Effector memory CD8-positive, alpha-beta T cell (primary cell): ENCODE measurements around the gene ETAA1.

Experiments
- ATAC-seq: fragments of 150-1000 bp; cut with Tn5 transposase; replicated peaks from 2 replicates; pipeline ENCODE4 v1.10.0; 2021; ENCODE audit warnings: mild to moderate bottlenecking, moderate library complexity
- DNase-seq, 3 experiments: peaks; one replicate each; pipeline ENCODE4 v3.0.0; 2021
- H3K27ac Mint-ChIP-seq, 2 donors: one replicate each; pipeline ENCODE4 v1.8.0; 2022; ENCODE audit warnings: mild to moderate bottlenecking in 2 of 2, mixed read lengths in 2 of 2, moderate library complexity in 2 of 2
- H3K27me3 Mint-ChIP-seq, 2 donors: one replicate each; pipeline ENCODE4 v1.8.0; 2022; ENCODE audit warnings: mixed read lengths in 2 of 2
- H3K36me3 Mint-ChIP-seq: one replicate; pipeline ENCODE4 v1.8.0; 2022; ENCODE audit warnings: mild to moderate bottlenecking, moderate library complexity, mixed read lengths; ENCODE audit not compliant: insufficient read depth
- H3K4me1 Mint-ChIP-seq, 2 donors: one replicate each; pipeline ENCODE4 v1.8.0; 2022; ENCODE audit warnings: low read depth in 2 of 2, mixed read lengths in 2 of 2
- H3K4me3 Mint-ChIP-seq, 2 donors: one replicate each; pipeline ENCODE4 v1.8.0; 2022; ENCODE audit warnings: mild to moderate bottlenecking in 2 of 2, mixed read lengths in 2 of 2, moderate library complexity in 2 of 2
- H3K9me3 Mint-ChIP-seq, 2 donors: one replicate each; pipeline ENCODE4 v1.8.0; 2022; ENCODE audit warnings: mixed read lengths in 2 of 2

ETAA1 gene

GRCh38 chr2:67399831-67400489 lies 2.8 kb downstream of the ETAA1 start:
- ATAC-seq (no peak), DNase-seq (no peak)
- Mint-ChIP-seq H3K4me3 (no peak overlapping the region), H3K9me3 (no peaks in the 10 kb centered on the region), H3K27ac (no peak overlapping the region), H3K27me3 (no peaks in the 10 kb centered on the region), H3K4me1 (peaks cover 10 to 18% of the 10 kb centered on the region in 2 donors), H3K36me3 (peaks cover 40% of the 10 kb centered on the region)

- Mint-ChIP-seq H3K4me1 (peaks cover 12 to 21% of the 10 kb centered on the region in 2 donors), H3K4me3 (no peak overlapping the region), H3K27ac (peak overlapping the region in 1 of 2 donors; percentile 8), H3K27me3 (no peaks in the 10 kb centered on the region), H3K36me3 (peaks cover 48% of the 10 kb centered on the region), H3K9me3 (no peaks in the 10 kb centered on the region)
- DNase-seq (no peak), ATAC-seq (no peak)
Measured at GRCh38 chr2:67400560-67401485, 3.7 kb downstream of the ETAA1 start.

GRCh38 chr2:67408346-67408745 lies 11.2 kb downstream of the ETAA1 start:
- Mint-ChIP-seq H3K27me3 (no peaks in the 10 kb centered on the region), H3K27ac (no peak overlapping the region), H3K4me1 (peaks cover 5 to 8% of the 10 kb centered on the region in 2 donors), H3K4me3 (no peak overlapping the region), H3K9me3 (no peaks in the 10 kb centered on the region), H3K36me3 (peaks cover 36% of the 10 kb centered on the region)
- DNase-seq (no peak), ATAC-seq (no peak)

- Mint-ChIP-seq H3K27ac (no peak overlapping the region), H3K9me3 (no peaks in the 10 kb centered on the region), H3K27me3 (no peaks in the 10 kb centered on the region), H3K4me1 (no peaks in the 10 kb centered on the region), H3K36me3 (peaks cover 13% of the 10 kb centered on the region), H3K4me3 (no peak overlapping the region)
- DNase-seq (no peak), ATAC-seq (no peak)
Measured at GRCh38 chr2:67412424-67412823, 15.3 kb downstream of the ETAA1 start.

- Mint-ChIP-seq H3K27ac (no peak overlapping the region), H3K4me1 (no peaks in the 10 kb centered on the region), H3K27me3 (no peaks in the 10 kb centered on the region), H3K4me3 (no peak overlapping the region), H3K36me3 (peaks cover 9% of the 10 kb centered on the region), H3K9me3 (no peaks in the 10 kb centered on the region)
- ATAC-seq (no peak), DNase-seq (no peak)
Measured at GRCh38 chr2:67414867-67415266, 17.7 kb downstream of the ETAA1 start.

GRCh38 chr2:67416136-67416535 lies 19.0 kb downstream of the ETAA1 start:
- Mint-ChIP-seq H3K27ac (no peak overlapping the region), H3K4me1 (no peaks in the 10 kb centered on the region), H3K36me3 (no peaks in the 10 kb centered on the region), H3K4me3 (no peak overlapping the region), H3K9me3 (no peaks in the 10 kb centered on the region), H3K27me3 (no peaks in the 10 kb centered on the region)
- ATAC-seq (no peak), DNase-seq (no peak)

GRCh38 chr2:67423489-67423888 lies 26.4 kb downstream of the ETAA1 start:
- H3K4me3 Mint-ChIP-seq, result no peak overlapping the region
- peaks cover 5 to 9% of the 10 kb centered on the region in 2 donors for H3K27me3 Mint-ChIP-seq
- no peak overlapping the region for H3K27ac Mint-ChIP-seq
- H3K36me3 Mint-ChIP-seq, result no peaks in the 10 kb centered on the region
- ATAC-seq (no peak), DNase-seq (no peak)
- H3K4me1 Mint-ChIP-seq, result no peaks in the 10 kb centered on the region
- H3K9me3 Mint-ChIP-seq, result peaks cover 0 to 3% of the 10 kb centered on the region in 2 donors

GRCh38 chr2:67436221-67436620 lies 39.1 kb downstream of the ETAA1 start:
- DNase-seq, result no peak

GRCh38 chr2:67437114-67437513 lies 40.0 kb downstream of the ETAA1 start:
- Mint-ChIP-seq H3K36me3 (no peaks in the 10 kb centered on the region), H3K9me3 (peaks cover 0 to 1% of the 10 kb centered on the region in 2 donors), H3K27ac (no peak overlapping the region), H3K27me3 (peaks cover 29 to 46% of the 10 kb centered on the region in 2 donors), H3K4me3 (no peak overlapping the region), H3K4me1 (no peaks in the 10 kb centered on the region)
- no peak for ATAC-seq
- DNase-seq, result no peak

More at GRCh38 chr2:67436221-67436620, 39.1 kb downstream of the ETAA1 start:
- Mint-ChIP-seq H3K4me3 (no peak overlapping the region), H3K4me1 (no peaks in the 10 kb centered on the region), H3K27me3 (peaks cover 29 to 46% of the 10 kb centered on the region in 2 donors), H3K9me3 (peaks cover 0 to 1% of the 10 kb centered on the region in 2 donors), H3K36me3 (no peaks in the 10 kb centered on the region), H3K27ac (no peak overlapping the region)
- ATAC-seq, result no peak

- peaks cover 22 to 34% of the 10 kb centered on the region in 2 donors for H3K27me3 Mint-ChIP-seq
- no peak overlapping the region for H3K4me3 Mint-ChIP-seq
- no peak for DNase-seq
- H3K27ac Mint-ChIP-seq, result no peak overlapping the region
- ATAC-seq, result no peak
- no peaks in the 10 kb centered on the region for H3K4me1 Mint-ChIP-seq
- peaks cover 0 to 1% of the 10 kb centered on the region in 2 donors for H3K9me3 Mint-ChIP-seq
- no peaks in the 10 kb centered on the region for H3K36me3 Mint-ChIP-seq
Measured at GRCh38 chr2:67438337-67438736, 41.2 kb downstream of the ETAA1 start.

GRCh38 chr2:67445652-67446268 lies 48.6 kb downstream of the ETAA1 start:
- Mint-ChIP-seq H3K27ac (no peak overlapping the region), H3K36me3 (no peaks in the 10 kb centered on the region), H3K4me1 (no peaks in the 10 kb centered on the region), H3K4me3 (no peak overlapping the region), H3K9me3 (no peaks in the 10 kb centered on the region), H3K27me3 (peaks cover 8 to 9% of the 10 kb centered on the region in 2 donors)
- DNase-seq (no peak), ATAC-seq (no peak)

- no peak overlapping the region for H3K27ac Mint-ChIP-seq
- H3K4me3 Mint-ChIP-seq, result no peak overlapping the region
- H3K36me3 Mint-ChIP-seq, result no peaks in the 10 kb centered on the region
- no peak for ATAC-seq
- no peaks in the 10 kb centered on the region for H3K9me3 Mint-ChIP-seq
- no peak for DNase-seq
- H3K4me1 Mint-ChIP-seq, result no peaks in the 10 kb centered on the region
- H3K27me3 Mint-ChIP-seq, result peaks cover 2 to 15% of the 10 kb centered on the region in 2 donors
Measured at GRCh38 chr2:67446491-67446911, 49.4 kb downstream of the ETAA1 start.

GRCh38 chr2:67448648-67449047 lies 51.5 kb downstream of the ETAA1 start:
- Mint-ChIP-seq H3K9me3 (no peaks in the 10 kb centered on the region), H3K27ac (no peak overlapping the region), H3K4me1 (no peaks in the 10 kb centered on the region), H3K36me3 (no peaks in the 10 kb centered on the region), H3K27me3 (peaks cover 0 to 21% of the 10 kb centered on the region in 2 donors), H3K4me3 (no peak overlapping the region)
- DNase-seq, result no peak
- no peak for ATAC-seq
